DOHH2 (cell line): ENCODE measurements around the gene PRDM16.

Experiments
- H3F3A ChIP-seq: fragments of 200-600 bp; sonication (generic), shearing (Covaris generic); 2 replicates; pipeline ENCODE4 v1.6.0; 2016; ENCODE audit warnings: antibody characterized with exemption, mild to moderate bottlenecking; ENCODE audit not compliant: control insufficient read depth, insufficient read depth
- H3K27ac ChIP-seq: fragments of 200-600 bp; sonication (generic); 2 replicates; pipeline ENCODE4 v1.5.1; 2014; ENCODE audit warnings: low read depth, mild to moderate bottlenecking, low read length, moderate library complexity
- H3K27me3 ChIP-seq: fragments of 200-600 bp; sonication (generic); 2 replicates; pipeline ENCODE4 v1.6.1; 2014; ENCODE audit warnings: mild to moderate bottlenecking, low read length, mixed read lengths; ENCODE audit not compliant: control insufficient read depth
- H3K36me3 ChIP-seq: fragments of 200-600 bp; sonication (generic); 2 replicates; pipeline ENCODE4 v1.6.1; 2014; ENCODE audit warnings: mild to moderate bottlenecking, low read length, moderate library complexity, mixed read lengths; ENCODE audit not compliant: control insufficient read depth
- H3K4me1 ChIP-seq: fragments of 200-600 bp; sonication (generic); 2 replicates; pipeline ENCODE4 v1.6.1; 2014; ENCODE audit warnings: mild to moderate bottlenecking, low read length, mixed read lengths; ENCODE audit not compliant: control insufficient read depth
- H3K4me2 ChIP-seq: fragments of 200-600 bp; sonication (generic); 2 replicates; pipeline ENCODE4 v1.6.0; 2014; ENCODE audit warnings: mild to moderate bottlenecking, low read length, moderate library complexity
- H3K4me3 ChIP-seq: fragments of 200-600 bp; sonication (generic); 2 replicates; pipeline ENCODE4 v1.5.1; 2014; ENCODE audit warnings: mild to moderate bottlenecking, low read length, mixed read lengths
- H3K79me2 ChIP-seq: fragments of 200-600 bp; sonication (generic); 2 replicates; pipeline ENCODE4 v1.6.1; 2014; ENCODE audit warnings: mild to moderate bottlenecking, low read length, mixed read lengths; ENCODE audit not compliant: control insufficient read depth
- H3K9me2 ChIP-seq: fragments of 200-600 bp; sonication (generic); replicated peaks from 2 replicates; pipeline ENCODE4 v1.6.1; 2014; ENCODE audit warnings: mild to moderate bottlenecking, low read length, mixed read lengths; ENCODE audit not compliant: control insufficient read depth
- H3K9me3 ChIP-seq: fragments of 200-600 bp; sonication (generic); 2 replicates; pipeline ENCODE4 v1.6.1; 2014; ENCODE audit warnings: antibody characterized with exemption, low read length, mixed read lengths; ENCODE audit not compliant: control insufficient read depth, insufficient read depth
- H4K20me1 ChIP-seq: fragments of 200-600 bp; sonication (generic); 2 replicates; pipeline ENCODE4 v1.6.0; 2014; ENCODE audit warnings: low read depth, mild to moderate bottlenecking, antibody characterized with exemption, low read length, moderate library complexity; ENCODE audit not compliant: control insufficient read depth, insufficient read depth
- EZH2phosphoT487 ChIP-seq: fragments of 200-600 bp; sonication (generic); IDR thresholded peaks from 2 replicates; pipeline ENCODE4 v1.6.1; 2017; ENCODE audit warnings: borderline replicate concordance, mild to moderate bottlenecking, antibody characterized with exemption, low read length, moderate library complexity, mixed read lengths
- TF ChIP-seq, protein P1 (sequence below): fragments of 200-600 bp; sonication (generic); IDR thresholded peaks from one replicate; pipeline ENCODE4 v1.5.1; 2014; ENCODE audit warnings: antibody characterized with exemption, mild to moderate bottlenecking, low read depth, low read length; ENCODE audit not compliant: poor library complexity, severe bottlenecking

The PRDM16 gene

GRCh38 chr1:3236955-3237354 is 168.0 kb downstream of the PRDM16 start:
- H4K20me1 ChIP-seq: no peaks in the 10 kb centered on the region
- H3K36me3 ChIP-seq: no peaks in the 10 kb centered on the region
- TF ChIP-seq, protein P1, sequence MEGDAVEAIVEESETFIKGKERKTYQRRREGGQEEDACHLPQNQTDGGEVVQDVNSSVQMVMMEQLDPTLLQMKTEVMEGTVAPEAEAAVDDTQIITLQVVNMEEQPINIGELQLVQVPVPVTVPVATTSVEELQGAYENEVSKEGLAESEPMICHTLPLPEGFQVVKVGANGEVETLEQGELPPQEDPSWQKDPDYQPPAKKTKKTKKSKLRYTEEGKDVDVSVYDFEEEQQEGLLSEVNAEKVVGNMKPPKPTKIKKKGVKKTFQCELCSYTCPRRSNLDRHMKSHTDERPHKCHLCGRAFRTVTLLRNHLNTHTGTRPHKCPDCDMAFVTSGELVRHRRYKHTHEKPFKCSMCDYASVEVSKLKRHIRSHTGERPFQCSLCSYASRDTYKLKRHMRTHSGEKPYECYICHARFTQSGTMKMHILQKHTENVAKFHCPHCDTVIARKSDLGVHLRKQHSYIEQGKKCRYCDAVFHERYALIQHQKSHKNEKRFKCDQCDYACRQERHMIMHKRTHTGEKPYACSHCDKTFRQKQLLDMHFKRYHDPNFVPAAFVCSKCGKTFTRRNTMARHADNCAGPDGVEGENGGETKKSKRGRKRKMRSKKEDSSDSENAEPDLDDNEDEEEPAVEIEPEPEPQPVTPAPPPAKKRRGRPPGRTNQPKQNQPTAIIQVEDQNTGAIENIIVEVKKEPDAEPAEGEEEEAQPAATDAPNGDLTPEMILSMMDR: no peak
- no peak overlapping the region for H3K4me3 ChIP-seq
- no peaks in the 10 kb centered on the region for H3K9me2 ChIP-seq
- no peaks in the 10 kb centered on the region for H3F3A ChIP-seq
- no peaks in the 10 kb centered on the region for H3K27me3 ChIP-seq
- H3K9me3 ChIP-seq: no peaks in the 10 kb centered on the region
- H3K27ac ChIP-seq: no peak overlapping the region
- H3K79me2 ChIP-seq: no peaks in the 10 kb centered on the region
- H3K4me1 ChIP-seq: no peaks in the 10 kb centered on the region
- H3K4me2 ChIP-seq: no peak overlapping the region

DNA sequence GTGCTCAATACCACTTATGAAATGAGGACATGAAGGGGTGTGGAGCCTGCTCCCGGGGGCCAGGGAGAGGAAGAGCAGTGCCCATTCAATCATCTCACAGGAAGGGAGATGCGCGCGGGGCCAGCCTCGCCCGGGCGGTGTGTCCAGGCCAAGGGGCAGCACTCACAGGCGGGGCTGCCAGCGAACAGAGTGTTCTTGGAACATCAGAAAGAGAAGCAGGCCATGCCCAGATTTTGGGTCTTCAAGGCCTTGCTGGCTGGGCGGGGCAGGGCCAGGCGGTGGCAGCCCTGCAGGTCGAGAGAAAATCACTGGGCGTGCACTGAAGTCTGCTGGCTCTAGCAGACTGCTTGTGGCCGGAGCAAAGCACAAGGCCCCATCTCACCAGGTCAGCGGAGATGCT is 168.6 kb downstream of the PRDM16 start:
- no peak overlapping the region for H3K4me3 ChIP-seq
- no peaks in the 10 kb centered on the region for H3K9me3 ChIP-seq
- no peaks in the 10 kb centered on the region for H3K36me3 ChIP-seq
- no peak overlapping the region for H3K27ac ChIP-seq
- H3K27me3 ChIP-seq: no peaks in the 10 kb centered on the region
- no peaks in the 10 kb centered on the region for H3K79me2 ChIP-seq
- H3K4me2 ChIP-seq: no peak overlapping the region
- no peaks in the 10 kb centered on the region for H3K9me2 ChIP-seq
- no peaks in the 10 kb centered on the region for H4K20me1 ChIP-seq
- H3F3A ChIP-seq: no peaks in the 10 kb centered on the region
- H3K4me1 ChIP-seq: no peaks in the 10 kb centered on the region
- TF ChIP-seq, protein P1: no peak
- no peak for TF ChIP-seq EZH2phosphoT487

GRCh38 chr1:3237994-3238702 is 169.1 kb downstream of the PRDM16 start:
- no peaks in the 10 kb centered on the region for H3F3A ChIP-seq
- H3K9me3 ChIP-seq: no peaks in the 10 kb centered on the region
- no peak for TF ChIP-seq EZH2phosphoT487
- TF ChIP-seq, protein P1: no peak
- H3K27ac ChIP-seq: no peak overlapping the region
- no peaks in the 10 kb centered on the region for H3K4me1 ChIP-seq
- H4K20me1 ChIP-seq: no peaks in the 10 kb centered on the region
- no peak overlapping the region for H3K4me3 ChIP-seq
- no peaks in the 10 kb centered on the region for H3K27me3 ChIP-seq
- H3K9me2 ChIP-seq: no peaks in the 10 kb centered on the region
- no peak overlapping the region for H3K4me2 ChIP-seq
- H3K36me3 ChIP-seq: no peaks in the 10 kb centered on the region
- H3K79me2 ChIP-seq: no peaks in the 10 kb centered on the region
